T-helper 1 cell treated with Interleukin-12 subunit alpha and Interleukin-12 subunit beta and Interleukin-4 antibody, amounts not matched to agents 30 ng/mL and 1 ng/mL, for 36 hours (primary cell): Measurements from ENCODE around the gene AKAP6. TPM values are rescaled to one million over a fixed set of nuclear protein-coding genes. Genes with fewer than 3 reads are reported as not detected.

Experiments
- intact Hi-C: fragments of 100-400 bp; cut with micrococcal nuclease; formaldehyde crosslinking; loops from one replicate; pipeline ENCODE4 v1.15.1; 2024
- total RNA-seq: library from RNA; stranded (reverse); gene quantifications from 2 replicates; pipeline ENCODE4 v1.2.3, GENCODE V29; 2022

Gene AKAP6
- total RNA-seq, 1 donor from 2014 or later: 0.15 TPM

- intact Hi-C loops: no loop called here
Measured at GRCh38 chr14:32477396-32477795, 148.3 kb downstream of the AKAP6 start.

DNA sequence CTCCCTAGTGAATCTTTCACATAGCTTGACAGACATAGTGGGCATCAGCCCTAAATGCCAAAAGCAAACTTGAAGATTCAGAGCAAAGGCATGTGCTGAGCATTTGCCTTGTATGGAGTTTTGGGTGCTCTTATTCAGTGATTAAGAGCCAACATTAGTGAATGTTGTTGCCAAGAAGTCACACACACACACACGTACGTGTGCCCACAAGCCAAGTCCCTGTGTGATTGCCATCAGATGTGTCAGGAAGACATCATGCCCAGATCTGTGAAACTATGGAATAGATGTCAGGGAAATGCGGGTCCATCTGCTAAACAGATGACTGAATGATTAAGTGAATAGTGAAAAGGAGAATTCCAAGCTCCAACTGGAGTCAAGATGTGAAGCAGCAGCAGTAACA, 149.0 kb downstream of the AKAP6 start:
- intact Hi-C loops: no loop called here

GRCh38 chr14:32480337-32480736, 151.2 kb downstream of the AKAP6 start:
- intact Hi-C loops: no loop called here

DNA sequence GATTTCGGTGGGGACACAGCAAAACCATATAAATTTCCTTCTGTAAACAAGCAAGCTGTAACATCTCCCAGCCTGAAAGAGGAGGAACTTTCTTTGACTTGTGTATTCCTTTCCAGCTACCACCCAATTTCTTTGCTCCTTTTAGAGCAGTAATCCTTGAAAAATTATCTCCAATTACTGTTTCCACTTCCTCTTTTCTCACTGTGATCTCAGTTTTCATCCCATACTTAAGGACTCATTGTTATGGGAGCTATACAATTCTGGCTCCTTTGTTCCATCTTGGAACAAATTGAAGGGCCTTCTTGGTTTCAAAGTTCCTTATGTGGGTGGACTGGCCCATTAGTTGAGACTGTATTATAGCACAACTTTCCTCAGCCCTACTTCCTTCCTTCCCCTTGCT, 152.6 kb downstream of the AKAP6 start:
- intact Hi-C loops: no loop called here

DNA sequence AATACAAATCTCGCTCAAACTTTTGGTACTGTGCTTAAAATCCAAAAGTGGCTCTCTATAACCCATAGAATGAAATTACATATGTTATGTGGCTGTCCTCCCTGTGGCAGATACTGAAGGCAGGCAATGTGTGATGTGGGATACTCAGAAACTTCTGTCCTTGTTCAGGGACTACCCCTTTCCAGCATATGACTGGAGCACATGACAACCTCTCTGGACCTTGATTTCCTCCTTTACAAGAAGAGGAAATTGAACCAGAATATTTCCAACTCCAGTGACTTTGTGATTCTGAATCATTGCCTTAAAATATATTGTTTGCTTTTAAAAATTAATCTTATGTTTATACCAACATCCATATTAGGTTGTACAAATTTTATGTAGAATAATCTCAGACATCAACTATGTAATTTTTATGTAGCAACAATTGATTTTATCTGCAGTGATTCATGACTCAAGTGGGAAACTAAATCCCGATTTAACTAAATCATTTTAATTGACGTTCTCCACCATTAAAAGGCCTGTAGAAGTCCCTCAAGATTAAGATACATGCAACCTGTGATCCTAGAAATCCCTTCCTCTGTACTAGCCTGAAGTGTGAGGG, 162.4 kb downstream of the AKAP6 start:
- intact Hi-C loops: no loop called here

DNA sequence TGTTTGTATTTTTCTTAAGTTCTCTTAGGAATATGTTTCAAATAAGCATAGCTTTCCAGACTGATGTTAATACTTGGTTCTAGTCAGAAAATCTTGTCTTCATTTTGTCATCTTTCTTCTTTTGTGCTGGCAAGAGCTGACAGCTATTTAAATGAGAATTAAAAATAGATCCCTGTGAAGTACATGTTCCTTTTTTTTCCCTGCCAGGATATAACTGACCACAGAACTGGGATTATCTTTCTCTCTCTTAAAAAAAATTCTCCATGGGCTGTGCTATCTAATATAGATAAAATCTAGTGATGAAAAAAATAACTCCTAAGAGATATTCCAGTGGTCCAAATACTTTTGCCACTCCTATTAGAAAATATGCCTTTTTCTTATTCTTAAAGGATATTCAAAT, 163.4 kb downstream of the AKAP6 start:
- intact Hi-C loops: no loop called here

GRCh38 chr14:32494609-32495434, 165.7 kb downstream of the AKAP6 start:
- intact Hi-C loops: no loop called here

- intact Hi-C loops: no loop called here
Measured at GRCh38 chr14:32495435-32495734, 166.3 kb downstream of the AKAP6 start.

GRCh38 chr14:32497248-32497647, 168.2 kb downstream of the AKAP6 start:
- intact Hi-C loops: no loop called here

DNA sequence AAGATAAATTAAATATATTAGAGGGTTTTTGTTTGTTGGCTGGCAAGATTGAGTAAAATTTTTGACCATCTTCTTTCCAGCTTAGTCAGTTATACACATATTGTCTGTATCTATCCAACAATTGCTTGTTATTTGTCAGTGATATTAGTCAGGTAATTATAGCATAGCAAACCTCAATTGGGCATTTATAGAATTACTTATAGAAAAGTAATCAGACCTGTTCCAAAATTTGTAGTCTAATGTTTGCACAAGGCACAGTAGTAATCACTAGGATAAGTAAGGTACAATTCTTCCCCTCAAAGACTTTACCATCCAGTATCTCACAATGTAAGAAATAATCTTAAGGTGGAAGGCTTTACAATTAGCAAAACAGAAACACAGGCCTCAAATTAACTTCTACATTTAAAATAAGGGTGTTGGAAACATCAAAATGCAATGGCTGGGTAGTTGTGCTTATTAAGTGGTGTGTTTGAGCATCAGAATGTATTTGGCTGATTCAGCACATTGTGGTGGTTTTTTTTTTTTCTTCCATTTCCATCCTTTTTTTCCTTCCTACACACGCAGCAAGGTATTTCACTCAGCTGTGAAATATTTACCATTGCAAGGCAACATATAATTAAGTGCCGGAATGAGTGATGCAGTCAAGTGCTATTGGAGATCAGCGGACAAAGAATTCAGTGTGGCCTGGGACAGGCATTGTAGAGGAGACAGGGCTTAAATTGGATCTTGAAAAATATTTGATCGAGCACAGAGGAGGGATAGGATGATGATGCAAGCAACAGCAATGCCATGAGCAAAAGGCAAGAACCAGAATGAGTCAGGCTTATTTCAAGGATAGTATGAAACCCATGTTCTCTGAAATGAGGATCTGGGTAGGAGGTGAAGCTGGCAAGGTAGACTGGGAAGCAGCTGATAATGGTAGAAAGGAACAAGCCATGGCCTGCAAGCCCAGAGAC, 178.2 kb downstream of the AKAP6 start:
- intact Hi-C loops: no loop called here

- intact Hi-C loops: no loop called here
Measured at GRCh38 chr14:32508281-32508680, 179.2 kb downstream of the AKAP6 start.

GRCh38 chr14:32509632-32510187, 180.6 kb downstream of the AKAP6 start:
- intact Hi-C loops: no loop called here

GRCh38 chr14:32510815-32511214, 181.7 kb downstream of the AKAP6 start:
- intact Hi-C loops: no loop called here

- intact Hi-C loops: loop anchor here (2.0 kb wide), 1 partner anchor 440 kb away; no protein-coding TSS in a partner anchor
Measured at GRCh38 chr14:32512348-32512747, 183.2 kb downstream of the AKAP6 start.

DNA sequence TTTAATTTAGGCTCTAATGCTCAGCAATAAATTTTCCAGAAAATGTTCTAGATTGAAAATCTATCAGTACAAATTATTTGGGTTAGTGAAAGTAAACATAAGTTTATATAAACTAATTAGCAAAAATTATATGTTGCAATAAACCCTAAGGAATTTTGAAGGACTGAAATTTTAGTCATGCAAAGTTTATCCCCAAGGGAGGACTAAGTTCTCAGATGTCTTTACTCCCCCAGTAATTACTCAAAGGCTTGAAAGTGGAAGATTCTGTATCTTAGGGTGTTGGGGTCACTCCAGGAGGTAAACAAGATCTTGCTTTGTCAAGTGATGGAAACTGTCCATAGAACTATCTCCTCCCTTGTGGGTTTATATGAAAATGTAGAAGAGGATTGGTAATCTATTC, 183.7 kb downstream of the AKAP6 start:
- intact Hi-C loops: loop anchor here (2.0 kb wide), 1 partner anchor 440 kb away; no protein-coding TSS in a partner anchor

DNA sequence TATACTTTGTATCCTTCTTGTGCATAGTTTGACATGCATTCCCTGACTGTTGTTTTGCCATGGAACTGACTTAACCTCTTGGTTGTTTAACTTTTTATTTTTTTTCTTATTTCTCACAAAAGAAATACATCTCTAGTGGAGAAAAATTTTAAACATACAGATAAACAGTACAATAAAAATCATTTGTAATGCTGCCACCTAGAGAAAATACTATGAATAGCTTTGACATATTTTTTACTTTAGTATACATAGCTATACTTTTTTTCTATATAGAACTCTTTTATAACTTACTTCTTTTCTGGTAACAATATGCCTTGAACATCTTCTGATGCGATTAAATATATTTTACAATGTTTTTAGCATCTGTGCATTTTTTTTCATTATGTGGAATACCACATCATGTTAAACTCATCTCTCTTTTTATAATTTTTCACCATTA, 184.5 kb downstream of the AKAP6 start:
- intact Hi-C loops: loop anchor here (2.0 kb wide), 1 partner anchor 441 kb away; no protein-coding TSS in a partner anchor

DNA sequence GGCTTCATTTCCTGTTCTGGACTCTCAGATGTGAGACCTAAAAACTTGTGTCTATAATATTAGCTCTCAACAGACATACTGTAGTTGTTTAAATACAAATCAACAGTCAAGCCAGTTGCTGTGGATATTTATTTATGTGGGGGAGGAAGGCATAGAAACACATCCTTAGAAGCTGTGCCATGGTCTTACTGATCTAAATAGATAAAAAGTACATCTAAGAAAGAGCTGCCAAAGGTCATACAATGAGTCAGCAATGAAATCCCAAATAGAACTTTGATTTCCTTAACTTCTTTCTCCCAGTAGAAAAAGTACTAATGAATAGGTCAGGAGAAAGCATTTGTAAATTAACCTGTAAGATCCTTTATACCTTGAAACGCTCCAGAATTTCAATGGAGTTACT, 185.1 kb downstream of the AKAP6 start:
- intact Hi-C loops: no loop called here

DNA sequence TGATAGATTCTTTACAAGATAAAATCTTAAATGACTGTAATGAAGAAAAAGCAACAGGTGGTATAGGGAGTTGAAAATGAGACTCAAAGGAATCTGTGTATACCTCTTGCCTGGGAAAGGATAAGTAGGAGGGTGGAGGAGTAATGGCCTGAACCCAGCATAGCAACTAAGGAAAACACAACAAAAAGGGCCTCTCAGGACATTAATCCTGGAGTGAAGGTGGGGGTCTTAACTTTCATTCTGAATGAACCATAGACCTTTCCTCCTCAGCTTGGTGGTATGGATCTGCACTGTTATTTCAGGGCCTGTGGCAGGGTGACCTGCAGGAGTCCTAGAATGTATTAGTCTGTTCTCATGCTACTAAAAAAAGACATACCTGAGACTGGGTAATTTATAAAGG, 185.6 kb downstream of the AKAP6 start:
- intact Hi-C loops: no loop called here

- intact Hi-C loops: no loop called here
Measured at GRCh38 chr14:32524609-32525375, 195.7 kb downstream of the AKAP6 start.

DNA sequence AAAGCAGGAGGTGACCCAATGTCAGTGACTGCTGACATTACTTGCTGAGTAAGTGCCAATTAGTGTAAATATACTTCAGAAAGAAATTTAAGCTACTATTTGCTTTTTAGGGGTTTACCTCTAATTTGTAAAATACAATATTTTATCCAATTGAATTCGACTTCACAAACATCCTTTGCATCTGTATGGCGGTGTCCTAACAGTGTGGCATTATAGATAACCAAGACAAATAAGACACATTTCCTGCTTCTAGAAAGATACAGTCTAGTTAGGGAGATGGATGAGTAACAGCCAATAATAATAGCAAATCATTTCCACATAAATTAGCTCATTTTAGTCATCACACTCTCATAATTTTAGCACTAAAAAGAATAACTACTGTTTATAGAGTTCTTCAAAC, 196.5 kb downstream of the AKAP6 start:
- intact Hi-C loops: no loop called here

DNA sequence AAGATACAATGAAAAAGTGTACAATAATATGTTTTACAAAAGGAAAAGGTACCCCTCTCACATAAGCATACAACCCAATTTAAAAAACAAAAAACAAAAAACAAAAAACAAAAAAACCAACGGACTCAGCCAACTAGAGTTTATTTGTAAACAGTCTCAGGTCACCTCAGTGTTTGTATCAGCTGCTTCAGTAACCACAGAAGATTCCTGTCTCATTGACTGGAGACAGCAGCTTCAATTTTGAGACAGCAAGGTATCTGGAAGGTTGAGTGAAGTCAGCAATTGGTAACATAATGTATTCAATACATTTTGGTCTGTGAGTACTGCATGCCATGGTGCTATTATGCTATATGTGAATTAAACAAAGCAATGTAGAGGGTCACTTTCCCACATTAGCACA, 201.7 kb downstream of the AKAP6 start:
- intact Hi-C loops: no loop called here
